HG03066 (cell line): Measurements from ENCODE around the gene PGBD5.

Experiments
- ATAC-seq: cut with Tn5 transposase; IDR thresholded peaks from one replicate; pipeline ENCODE4 v1.9.1; 2021; ENCODE audit warnings: low read depth; ENCODE audit not compliant: unreplicated experiment

The PGBD5 gene

DNA sequence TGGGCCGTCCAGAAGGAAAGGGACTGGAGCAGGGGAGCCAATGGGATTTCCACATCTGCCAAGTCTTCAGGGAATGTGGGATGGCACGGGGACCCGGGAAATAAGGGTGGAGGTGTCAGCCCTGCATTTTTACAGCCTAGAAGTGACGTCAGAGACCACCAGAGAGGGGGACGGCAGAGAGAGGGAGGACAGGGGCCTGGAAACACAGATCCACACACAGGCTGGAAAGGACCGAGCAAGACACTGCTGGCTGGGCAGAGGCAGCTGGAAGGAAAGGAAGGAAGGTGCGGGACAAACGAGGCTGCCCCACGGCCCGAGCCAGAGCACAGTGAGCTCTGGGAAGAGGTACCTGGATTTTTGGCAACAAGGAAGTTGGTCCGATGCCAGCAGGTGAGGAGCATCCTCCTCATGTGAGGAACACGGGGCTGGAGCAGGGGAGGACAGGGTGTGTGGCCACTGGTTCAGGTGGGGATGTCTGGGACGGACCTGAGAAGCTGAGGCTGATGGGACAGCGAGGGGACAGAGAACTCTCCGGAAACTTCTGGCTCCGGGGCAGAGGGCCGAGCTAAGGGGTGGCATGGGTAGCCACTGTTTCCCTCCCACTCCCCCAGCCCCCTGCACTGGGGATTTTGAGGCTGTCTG, 138.3 kb downstream of the PGBD5 start:
- no peak for ATAC-seq

GRCh38 chr1:230286890-230287269, 139.3 kb downstream of the PGBD5 start:
- no peak for ATAC-seq

- ATAC-seq = no peak
Observed at GRCh38 chr1:230286166-230286889, 139.8 kb downstream of the PGBD5 start.

GRCh38 chr1:230285351-230285750, 140.8 kb downstream of the PGBD5 start:
- no peak for ATAC-seq

- no peak for ATAC-seq
Observed at GRCh38 chr1:230284891-230285290, 141.2 kb downstream of the PGBD5 start.

- no peak for ATAC-seq
Observed at GRCh38 chr1:230283678-230284077, 142.5 kb downstream of the PGBD5 start.

DNA sequence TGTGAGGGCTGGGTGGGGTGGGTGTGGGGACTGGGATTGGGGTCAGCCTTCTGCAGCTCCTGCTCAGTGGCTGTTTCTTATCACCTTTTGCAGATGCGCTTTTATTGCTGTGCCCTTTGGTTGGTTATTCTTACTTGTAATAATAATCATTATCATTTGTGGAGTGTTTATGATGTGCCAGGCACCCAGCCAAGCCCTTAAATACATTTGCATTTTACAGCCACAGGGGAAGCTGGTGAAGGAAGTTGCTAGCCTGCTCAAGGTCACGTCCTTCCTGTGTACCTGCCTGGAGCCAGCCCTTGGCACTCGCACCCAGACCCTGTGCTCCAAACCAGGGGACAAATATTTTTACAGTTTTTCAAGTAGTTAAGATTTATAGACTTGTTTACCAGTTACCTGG, 144.0 kb downstream of the PGBD5 start:
- no peak for ATAC-seq

DNA sequence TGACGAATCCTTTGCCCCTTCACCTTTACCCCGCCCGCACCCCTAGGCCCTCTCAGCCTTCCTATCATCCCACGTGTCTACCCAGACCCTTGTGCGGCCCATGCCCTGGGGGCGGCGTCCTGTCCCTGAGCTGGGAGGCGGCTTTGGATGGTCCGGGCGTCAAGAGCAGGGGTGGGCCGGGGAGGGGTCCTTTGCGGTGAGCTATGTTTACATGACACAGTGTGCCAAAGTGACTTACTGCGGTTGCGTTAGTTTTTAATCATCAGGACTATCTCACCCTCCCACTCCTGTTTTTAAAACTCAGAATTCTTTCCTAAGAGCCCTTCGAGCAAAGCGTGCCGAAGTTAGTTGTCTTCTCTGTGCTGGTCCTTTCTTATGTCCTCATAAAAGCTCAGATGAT, 144.6 kb downstream of the PGBD5 start:
- no peak for ATAC-seq

- ATAC-seq = no peak
Observed at GRCh38 chr1:230280906-230281413, 145.2 kb downstream of the PGBD5 start.

GRCh38 chr1:230280054-230280795, 145.9 kb downstream of the PGBD5 start:
- no peak for ATAC-seq

DNA sequence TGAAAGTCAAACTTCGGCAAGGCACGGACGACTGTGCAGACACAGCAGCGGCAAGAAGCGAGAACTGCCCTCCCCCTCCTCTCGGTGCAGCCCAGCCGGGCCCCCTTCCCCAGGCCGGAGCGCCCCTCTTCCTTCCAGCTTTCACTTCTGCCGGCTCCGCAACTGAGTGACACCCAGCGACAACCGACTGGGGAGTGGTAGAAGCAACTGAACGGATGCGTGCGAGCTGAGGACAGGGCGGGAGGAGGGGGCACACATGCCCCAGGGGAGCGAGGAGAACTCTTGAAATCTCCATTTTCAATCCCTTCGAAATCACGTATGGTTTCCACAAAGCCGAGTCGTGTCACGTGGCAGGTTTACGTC, 146.6 kb downstream of the PGBD5 start:
- ATAC-seq = no peak

GRCh38 chr1:230278871-230279582, 147.1 kb downstream of the PGBD5 start:
- no peak for ATAC-seq

- ATAC-seq = no peak
Observed at GRCh38 chr1:230278376-230278775, 147.8 kb downstream of the PGBD5 start.

GRCh38 chr1:230277201-230278025, 148.7 kb downstream of the PGBD5 start:
- no peak for ATAC-seq

DNA sequence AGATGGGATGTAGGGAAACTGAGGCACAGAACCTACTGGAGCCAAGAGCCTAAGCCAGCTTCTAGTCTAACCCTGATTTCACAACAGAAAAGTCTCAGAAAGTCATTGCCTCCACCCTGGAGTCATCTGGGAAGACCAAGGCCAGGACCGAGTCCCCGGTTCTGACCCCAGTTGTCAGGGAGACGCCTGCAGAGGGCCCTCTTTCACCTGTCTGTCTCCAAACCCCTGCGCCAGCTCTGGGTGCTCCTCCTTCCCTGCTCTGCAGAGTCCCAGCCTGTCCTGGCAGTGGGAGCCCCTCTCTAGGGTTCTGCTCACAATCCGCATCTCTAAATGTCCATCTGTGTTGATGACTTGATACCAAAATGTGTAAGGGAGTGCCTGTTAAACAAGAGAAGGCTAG, 149.7 kb downstream of the PGBD5 start:
- ATAC-seq = no peak

GRCh38 chr1:230274254-230274653, 151.9 kb downstream of the PGBD5 start:
- no peak for ATAC-seq

DNA sequence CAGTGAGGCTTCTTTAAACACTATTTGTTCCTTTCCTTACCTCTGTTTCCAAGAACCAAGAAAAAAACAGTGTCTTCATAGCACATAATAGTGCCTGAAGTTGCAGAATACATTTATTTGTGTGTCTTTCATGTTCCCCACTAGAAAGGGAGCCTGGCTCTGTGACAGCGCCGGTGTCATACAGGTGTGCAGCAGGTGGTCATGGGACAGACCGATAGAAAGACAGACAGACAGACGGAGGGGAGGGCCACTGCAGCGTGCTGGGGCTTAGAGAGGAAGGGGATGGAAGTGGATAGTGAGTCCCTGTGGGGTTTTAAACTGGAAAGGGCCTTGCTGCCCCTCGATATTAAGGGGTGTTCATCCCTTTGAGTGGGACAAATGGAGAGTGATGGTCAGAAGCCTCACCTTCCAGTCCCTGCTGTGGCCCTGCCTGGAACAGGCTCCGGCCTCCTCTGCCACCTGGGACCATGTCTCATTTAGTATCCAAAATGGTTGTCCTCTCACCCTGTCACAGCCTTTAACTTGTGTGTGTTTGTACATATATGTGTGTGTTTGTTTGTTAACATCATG, 152.9 kb downstream of the PGBD5 start:
- ATAC-seq = no peak

- ATAC-seq = no peak
Observed at GRCh38 chr1:230272557-230272956, 153.6 kb downstream of the PGBD5 start.

- no peak for ATAC-seq
Observed at GRCh38 chr1:230271300-230272035, 154.7 kb downstream of the PGBD5 start.
